IMR-90 (cell line): ENCODE measurements around the gene PDE4C.

ENCODE experiments used
- BHLHE40 ChIP-seq: fragments of 150-350 bp; IDR thresholded peaks from 2 replicates; pipeline ENCODE4 v1.6.1; 2016; ENCODE audit warnings: mild to moderate bottlenecking, low read depth, low read length
- CHD1 ChIP-seq: IDR thresholded peaks from 2 replicates; pipeline ENCODE4 v1.6.1; 2012; ENCODE audit warnings: low read depth, low read length, improper control_type of control experiment
- CTCF ChIP-seq: conservative IDR thresholded peaks from 2 replicates; pipeline ENCODE4 v1.5.1; 2012; ENCODE audit warnings: mild to moderate bottlenecking, low read depth, low read length, improper control_type of control experiment
- POLR2A ChIP-seq: IDR thresholded peaks from 2 replicates; pipeline ENCODE4 v1.6.1; 2012; ENCODE audit warnings: mild to moderate bottlenecking, low read depth, low read length
- RCOR1 ChIP-seq: IDR thresholded peaks from 2 replicates; pipeline ENCODE4 v1.6.1; 2012; ENCODE audit warnings: mild to moderate bottlenecking, low read length, improper control_type of control experiment; ENCODE audit not compliant: insufficient replicate concordance
- SMC3 ChIP-seq: fragments of 150-350 bp; IDR thresholded peaks from 2 replicates; pipeline ENCODE4 v1.6.1; 2016; ENCODE audit warnings: low read depth, mild to moderate bottlenecking, antibody characterized with exemption, low read length, moderate library complexity

DNA sequence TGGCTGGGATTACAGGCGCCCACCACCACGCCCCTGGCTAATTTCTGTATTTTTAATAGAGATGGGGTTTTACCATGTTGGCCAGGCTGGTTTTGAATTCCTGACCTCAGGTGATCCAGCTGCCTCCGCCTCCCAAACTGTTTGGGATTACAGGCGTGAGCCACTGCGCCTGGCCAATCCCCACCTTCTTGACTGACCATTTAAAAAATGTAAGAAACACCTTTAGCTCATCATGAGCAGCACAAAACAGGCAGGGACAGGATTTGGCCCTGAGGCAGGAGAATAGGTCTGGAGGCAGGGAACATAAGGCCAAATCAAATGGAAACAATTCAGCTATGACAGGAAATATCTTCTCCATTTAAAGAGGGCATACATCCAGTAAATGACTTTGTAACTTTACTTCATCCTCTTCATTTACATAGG lies 34.6 kb downstream of the PDE4C start:
- TF ChIP-seq RCOR1 (no peak), POLR2A (no peak), CTCF (no peak), SMC3 (no peak), BHLHE40 (no peak), CHD1 (no peak)
